IMR-90 (cell line): ENCODE results near the gene CDK14.

Source experiments
- CEBPB ChIP-seq: IDR thresholded peaks from 2 replicates; pipeline ENCODE4 v1.6.1; 2012; ENCODE audit warnings: low read depth, low read length, improper control_type of control experiment
- CTCF ChIP-seq: conservative IDR thresholded peaks from 2 replicates; pipeline ENCODE4 v1.5.1; 2012; ENCODE audit warnings: mild to moderate bottlenecking, low read depth, low read length, improper control_type of control experiment
- ELK1 ChIP-seq: fragments of 150-350 bp; IDR thresholded peaks from 2 replicates; pipeline ENCODE4 v1.6.1; 2016; ENCODE audit warnings: low read depth, mild to moderate bottlenecking, low read length, moderate library complexity, borderline replicate concordance
- MAZ ChIP-seq: IDR thresholded peaks from 2 replicates; pipeline ENCODE4 v1.6.1; 2012; ENCODE audit warnings: low read depth, mild to moderate bottlenecking, low read length, improper control_type of control experiment, moderate library complexity, borderline replicate concordance

- TF ChIP-seq MAZ (no peak), ELK1 (no peak), CTCF (no peak), CEBPB (no peak)
Measured at GRCh38 chr7:90570373-90570959, 25.7 kb upstream of the CDK14 start.
